Tibial nerve (tissue), 4 donors: Measurements from ENCODE around the gene BRCA2. TPM values are rescaled to one million over a fixed set of nuclear protein-coding genes. Genes with fewer than 3 reads are reported as not detected.

Experiments
- DNase-seq, 2 donors: peaks; one replicate each; pipeline ENCODE4 v3.0.0-alpha.2; 2019; ENCODE audit warnings: low spot score in 2 of 2
- H3K27ac ChIP-seq, 4 donors: fragments of 200-600 bp; sonication (generic) in 3 of 4; one replicate each; pipeline ENCODE4 v1.5.1; 2017 to 2019; ENCODE audit warnings: mild to moderate bottlenecking in 1 of 4
- H3K27me3 ChIP-seq, 2 donors: fragments of 200-600 bp; sonication (generic) in 1 of 2; one replicate each; pipeline versions ENCODE4 v1.5.1 to v1.6.0; 2017 to 2019
- H3K36me3 ChIP-seq, 3 donors: fragments of 200-600 bp; sonication (generic); one replicate each; pipeline ENCODE4 v1.5.1; 2018 to 2019
- H3K4me1 ChIP-seq, 4 donors: fragments of 200-600 bp; sonication (generic) in 3 of 4; one replicate each; pipeline ENCODE4 v1.5.1; 2017 to 2019
- H3K4me3 ChIP-seq, 4 donors: fragments of 200-600 bp; sonication (generic) in 3 of 4; one replicate each; pipeline ENCODE4 v1.5.1; 2017 to 2019; ENCODE audit warnings: mild to moderate bottlenecking in 1 of 4, moderate library complexity in 1 of 4
- H3K9me3 ChIP-seq, 4 donors: fragments of 200-600 bp; sonication (generic) in 3 of 4; one replicate each; pipeline ENCODE4 v1.5.1; 2017 to 2019
- CTCF ChIP-seq, 5 experiments: fragments of 200-600 bp in 3 of 5; fragments of 450-650 bp in 2 of 5; sonication (generic) in 3 of 5; IDR thresholded peaks; one replicate each; pipeline ENCODE4 v1.5.1; 2016 to 2019; ENCODE audit warnings: antibody characterized with exemption in 5 of 5, mild to moderate bottlenecking in 3 of 5, moderate library complexity in 2 of 5
- EP300 ChIP-seq, 2 donors: sonication (generic); formaldehyde crosslinking; IDR thresholded peaks; one replicate each; pipeline ENCODE4 v1.6.1; 2017; ENCODE audit warnings: antibody characterized with exemption in 2 of 2, mild to moderate bottlenecking in 1 of 2
- POLR2A ChIP-seq, 2 donors: fragments of 450-650 bp; IDR thresholded peaks; one replicate each; pipeline ENCODE4 v1.6.1; 2017; ENCODE audit warnings: antibody characterized with exemption in 2 of 2, mild to moderate bottlenecking in 2 of 2, moderate library complexity in 2 of 2
- WGBS, 2 donors: methylation state at CpG; one replicate each; pipeline ENCODE4 v1.1.5; 2018; 5-methylcytosine and 5-hydroxymethylcytosine counted together
- total RNA-seq, 4 donors: library from RNA; depleted of rRNA; stranded (reverse); fragments of >200 nt; gene quantifications; one replicate each; pipeline ENCODE4 v1.1.0, GENCODE V29; 2016

BRCA2 gene
- total RNA-seq, 4 donors from 2014 or later, result 0.39 to 5.4 (median 2.1) TPM

- Histone ChIP-seq H3K36me3 (peaks cover 0 to 18% (median 0%) of the 10 kb centered on the region in 3 donors), H3K4me3 (no peak overlapping the region), H3K9me3 (no peaks in the 10 kb centered on the region), H3K27me3 (no peaks in the 10 kb centered on the region), H3K27ac (peak overlapping the region in 1 of 4 donors; percentile 5), H3K4me1 (peaks cover 0 to 25% (median 13%) of the 10 kb centered on the region in 4 donors)
- 70 to 71% methylated on average over 6 of the region's 6 CpGs for WGBS, 2 donors
- TF ChIP-seq POLR2A (IDR thresholded peaks at IDR 0.05), result no peak
- no peak for TF ChIP-seq CTCF (IDR thresholded peaks at IDR 0.05)
- TF ChIP-seq EP300 (IDR thresholded peaks at IDR 0.05), result no peak
- DNase-seq, result no peak
Observed at GRCh38 chr13:32430018-32430747, 114.9 kb downstream of the BRCA2 start.

- WGBS, 2 donors, result 93 to 94% methylated on average over 5 of the region's 5 CpGs
- no peak for DNase-seq
- peaks cover 0 to 24% (median 0%) of the 10 kb centered on the region in 3 donors for H3K36me3 ChIP-seq
- no peaks in the 10 kb centered on the region for H3K9me3 ChIP-seq
- no peaks in the 10 kb centered on the region for H3K27me3 ChIP-seq
- peaks cover 0 to 14% (median 9%) of the 10 kb centered on the region in 4 donors for H3K4me1 ChIP-seq
- no peak overlapping the region for H3K4me3 ChIP-seq
- TF ChIP-seq POLR2A (IDR thresholded peaks at IDR 0.05) (no peak), EP300 (IDR thresholded peaks at IDR 0.05) (no peak)
- H3K27ac ChIP-seq, result no peak overlapping the region
Observed at GRCh38 chr13:32431361-32431760, 116.1 kb downstream of the BRCA2 start.

GRCh38 chr13:32432856-32433255 lies 117.5 kb downstream of the BRCA2 start:
- Histone ChIP-seq H3K4me3 (no peak overlapping the region), H3K36me3 (peaks cover 0 to 34% (median 0%) of the 10 kb centered on the region in 3 donors), H3K4me1 (peaks cover 0 to 11% (median 9%) of the 10 kb centered on the region in 4 donors), H3K27ac (no peak overlapping the region), H3K27me3 (no peaks in the 10 kb centered on the region), H3K9me3 (no peaks in the 10 kb centered on the region)
- 91 to 94% methylated on average over 3 of the region's 3 CpGs for WGBS, 2 donors
- DNase-seq, result no peak
- TF ChIP-seq EP300 (IDR thresholded peaks at IDR 0.05) (no peak), POLR2A (IDR thresholded peaks at IDR 0.05) (no peak), CTCF (IDR thresholded peaks at IDR 0.05) (no peak)

- WGBS, 2 donors, result 87 to 88% methylated on average over 4 of the region's 4 CpGs
- Histone ChIP-seq H3K9me3 (no peaks in the 10 kb centered on the region), H3K4me1 (no peaks in the 10 kb centered on the region), H3K27ac (no peak overlapping the region), H3K36me3 (peaks cover 0 to 38% (median 0%) of the 10 kb centered on the region in 3 donors), H3K4me3 (no peak overlapping the region), H3K27me3 (no peaks in the 10 kb centered on the region)
- TF ChIP-seq POLR2A (IDR thresholded peaks at IDR 0.05), result no peak
- TF ChIP-seq EP300 (IDR thresholded peaks at IDR 0.05), result no peak
- TF ChIP-seq CTCF (IDR thresholded peaks at IDR 0.05), result no peak
- DNase-seq, result no peak
Observed at GRCh38 chr13:32438871-32439270, 123.6 kb downstream of the BRCA2 start.

GRCh38 chr13:32443111-32443510 lies 127.8 kb downstream of the BRCA2 start:
- Histone ChIP-seq H3K9me3 (no peaks in the 10 kb centered on the region), H3K27me3 (no peaks in the 10 kb centered on the region), H3K4me3 (no peak overlapping the region), H3K36me3 (peaks cover 0 to 11% (median 0%) of the 10 kb centered on the region in 3 donors), H3K27ac (no peak overlapping the region), H3K4me1 (no peaks in the 10 kb centered on the region)
- peak in 1 of 2 donors; percentile 19 for DNase-seq
- 49% methylated on average over 2 of the region's 2 CpGs for WGBS, 2 donors
- TF ChIP-seq CTCF (IDR thresholded peaks at IDR 0.05) (peak in 2 of 5 experiments; percentile 16 to 21), POLR2A (IDR thresholded peaks at IDR 0.05) (no peak)
